Hepatic stellate cell (primary cell): ENCODE results near the gene ATL3.
A peak's percentile ranks its signal among the peaks of the same experiment; 100 is the strongest.
"Not testable (repeated sequence)": the region's sequence is repeated elsewhere in the genome, so short reads cannot be mapped to it uniquely, and the experiment has no call there.

Experiments used
- DNase-seq: peaks from one replicate; pipeline ENCODE4 v3.0.0; 2011; ENCODE audit warnings: low spot score

Gene ATL3

GRCh38 chr11:63681321-63682065 lies 10.3 kb upstream of the ATL3 start, which contains the start of gene RTN3:
RTN3 (plus strand) TSS chr11:63681500; CDS start chr11:63681637, 137 bp downstream.
- peak; percentile 96 for DNase-seq

DNA sequence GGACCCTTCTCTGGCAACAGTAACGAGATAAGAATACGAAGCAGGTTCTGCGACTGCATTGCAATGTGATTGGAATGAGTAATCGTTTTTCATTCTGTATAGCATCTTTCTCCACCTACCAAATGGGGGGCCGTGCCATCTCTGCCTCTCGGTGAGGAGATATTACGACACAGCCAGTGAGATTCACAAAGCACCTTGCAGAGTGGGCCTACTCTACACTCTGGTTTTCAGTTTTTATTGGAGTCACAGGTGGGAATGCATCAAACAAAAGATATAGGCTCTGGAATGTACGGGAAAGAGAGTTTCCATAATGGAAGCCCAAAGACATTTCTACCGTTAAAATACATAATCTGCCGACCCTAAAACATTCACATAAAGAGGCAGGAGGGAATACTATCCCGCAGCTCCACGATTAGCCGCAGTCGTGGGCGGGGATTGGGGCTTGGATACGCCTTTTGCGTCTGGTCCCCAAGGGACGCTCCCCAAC lies 9.7 kb upstream of the ATL3 start:
- no peak for DNase-seq

- DNase-seq = peak; percentile 44
These were observed 2.4 kb upstream of the ATL3 start for GRCh38 chr11:63673579-63673978.

DNA sequence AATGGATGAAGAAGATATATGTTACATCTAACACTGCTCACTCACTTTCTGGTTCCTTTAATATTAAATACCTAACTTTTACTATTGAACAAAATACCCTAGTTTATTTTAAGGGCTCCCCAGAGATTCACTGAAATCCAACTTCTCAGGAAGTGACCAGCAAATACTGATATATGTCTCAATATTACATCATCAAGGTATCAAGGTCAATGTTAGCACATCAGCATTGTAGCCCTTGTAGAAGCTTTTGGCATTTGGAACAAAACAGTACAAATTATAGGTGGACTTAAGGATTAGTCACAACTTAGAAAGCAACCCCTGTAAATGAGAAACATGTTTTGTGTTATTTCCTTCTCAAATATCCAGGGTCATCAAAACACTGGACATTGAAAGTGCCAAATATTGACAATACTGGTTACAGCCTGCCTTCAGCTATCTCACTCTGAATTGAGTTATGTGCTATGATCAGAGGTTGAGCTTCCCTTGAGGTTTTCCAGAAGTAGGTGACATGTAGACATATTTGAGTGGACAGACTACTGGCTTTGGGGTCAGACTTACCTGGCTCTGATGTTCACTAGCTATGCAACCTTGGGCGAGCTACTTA lies 1.9 kb upstream of the ATL3 start:
- DNase-seq = no peak

DNA sequence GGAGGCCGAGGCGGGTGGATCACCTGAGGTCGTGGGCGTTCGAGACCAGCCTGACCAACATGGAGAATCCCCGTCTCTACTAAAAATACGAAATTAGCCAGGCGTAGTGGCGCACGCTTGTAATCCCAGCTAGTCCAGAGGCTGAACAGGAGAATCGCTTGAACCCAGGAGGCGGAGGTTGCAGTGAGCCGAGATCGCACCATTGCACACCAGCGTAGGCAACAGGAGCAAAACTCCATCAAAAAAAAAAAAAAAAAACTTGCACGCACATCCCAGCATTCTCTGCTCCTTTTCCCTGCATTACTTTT lies 934 bp upstream of the ATL3 start:
- DNase-seq = no peak

DNA sequence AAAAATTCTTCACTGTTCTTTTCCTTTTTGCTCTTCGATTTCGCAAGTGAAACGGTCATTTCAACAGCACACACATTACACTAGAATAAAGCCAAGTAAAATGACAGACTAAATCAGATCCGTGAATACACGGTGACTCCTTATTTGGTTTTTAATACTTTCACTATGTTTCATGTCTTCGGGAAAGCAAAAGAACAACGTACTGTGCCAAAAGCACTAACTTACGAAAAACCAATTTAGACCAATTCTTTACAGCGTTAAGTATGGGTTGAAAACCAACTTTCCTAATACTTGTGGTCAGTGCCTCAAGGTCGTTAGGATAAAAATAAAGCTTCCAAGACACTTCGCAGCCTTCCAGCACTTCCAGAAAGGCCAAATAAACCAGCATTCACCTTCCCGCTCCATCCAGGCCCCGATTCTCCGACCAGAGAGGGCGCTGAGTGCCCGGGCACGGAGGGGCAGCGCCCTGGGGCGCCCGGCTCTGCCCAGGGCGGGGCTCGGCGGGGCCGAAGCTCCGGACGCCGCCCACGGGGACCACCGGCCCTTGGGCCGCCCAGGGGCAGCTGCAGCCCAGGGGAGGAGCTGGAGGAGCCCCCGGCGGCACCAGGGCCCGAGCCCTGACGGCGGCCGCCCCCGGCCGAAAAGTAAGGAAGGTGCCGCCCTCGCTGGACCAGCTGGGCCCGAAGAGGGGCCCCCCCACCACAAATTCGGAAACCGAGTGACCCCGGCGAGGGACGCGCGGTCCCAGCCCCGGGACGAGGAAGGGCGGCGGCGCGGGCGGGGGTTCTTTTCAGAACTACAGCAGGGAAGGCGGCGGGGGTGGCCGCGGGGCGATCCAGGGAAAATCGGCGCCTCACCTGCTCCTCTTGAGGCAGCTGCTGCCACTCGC lies 499 bp downstream of the ATL3 start:
- peak; percentile 64 for DNase-seq

DNA sequence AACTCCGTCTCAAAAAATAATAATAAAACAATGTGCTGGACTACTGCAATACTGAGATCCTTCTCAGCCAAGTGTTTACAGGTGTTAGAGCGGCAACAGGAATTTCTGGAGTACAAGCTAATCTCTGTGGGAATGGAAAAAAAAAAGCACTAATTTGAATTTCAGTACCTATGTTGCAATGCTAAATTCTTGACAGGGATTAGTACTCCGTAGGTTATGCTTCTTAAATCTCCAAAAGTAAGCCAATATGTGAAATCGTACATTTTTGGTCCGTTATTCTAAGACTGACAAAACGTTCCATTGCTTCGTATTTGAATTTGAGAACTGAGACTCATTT lies 1.1 kb downstream of the ATL3 start:
- DNase-seq = no peak

DNA sequence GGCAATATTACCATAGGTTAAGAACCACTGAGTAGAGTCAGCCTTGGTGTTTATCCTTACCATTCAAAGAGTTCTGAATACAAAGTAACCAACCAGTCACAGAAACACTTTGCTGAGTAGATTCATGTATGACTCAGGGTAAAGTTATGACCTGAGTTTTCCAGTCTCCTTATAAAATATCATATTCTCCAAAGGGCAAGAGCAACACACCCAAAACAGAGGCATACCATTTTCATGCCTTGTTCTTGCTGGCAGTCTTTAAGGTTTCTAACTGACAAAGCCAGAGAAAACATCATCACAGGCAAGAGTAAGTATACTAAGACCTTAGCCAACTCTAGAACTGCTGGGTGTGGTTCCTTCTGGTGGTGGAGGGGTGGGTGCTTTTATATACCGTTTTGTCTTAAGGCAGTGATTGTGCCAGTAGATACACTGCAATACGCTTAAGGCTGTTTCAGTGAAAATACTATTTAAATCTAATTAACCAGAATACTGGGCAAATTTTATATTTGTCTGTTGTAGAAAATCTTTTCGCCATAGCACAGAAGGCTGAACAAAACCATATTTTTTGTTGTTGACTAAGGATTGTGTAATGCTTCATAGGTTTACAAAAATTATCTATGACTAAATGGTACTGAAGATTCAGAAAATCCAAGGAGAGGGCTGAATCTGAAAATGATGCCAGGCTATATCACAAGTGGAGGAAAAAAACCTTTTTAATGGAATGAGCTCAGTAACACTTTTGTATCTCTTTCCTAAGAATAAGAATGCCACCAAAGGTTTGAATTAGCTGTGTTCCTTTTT lies 3.0 kb downstream of the ATL3 start:
- DNase-seq = peak; percentile 88

GRCh38 chr11:63666874-63667273 lies 4.3 kb downstream of the ATL3 start:
- peak; percentile 28 for DNase-seq

DNA sequence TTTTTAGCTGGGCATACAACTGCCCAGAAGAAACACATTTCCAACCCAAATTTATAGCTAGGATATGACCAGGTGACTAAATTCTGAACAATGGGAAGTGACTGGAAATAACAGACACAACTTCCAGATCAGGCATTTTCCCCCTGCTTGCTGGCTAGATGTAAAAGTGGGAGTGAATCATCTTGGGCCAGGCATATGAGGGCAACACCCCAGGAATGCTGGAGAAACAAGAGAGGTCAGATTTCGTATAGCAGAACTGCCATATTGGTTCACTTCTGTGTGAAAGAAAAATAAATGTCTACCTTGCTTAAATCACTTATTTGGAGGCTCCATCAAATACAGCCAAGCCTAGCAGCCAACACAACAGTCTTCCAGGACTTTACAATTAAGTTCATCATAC lies 7.4 kb downstream of the ATL3 start:
- peak; percentile 58 for DNase-seq

- no peak for DNase-seq
These were observed 10.2 kb downstream of the ATL3 start for GRCh38 chr11:63660972-63661371.

- DNase-seq = no peak
These were observed 18.5 kb downstream of the ATL3 start for GRCh38 chr11:63652671-63653070.

DNA sequence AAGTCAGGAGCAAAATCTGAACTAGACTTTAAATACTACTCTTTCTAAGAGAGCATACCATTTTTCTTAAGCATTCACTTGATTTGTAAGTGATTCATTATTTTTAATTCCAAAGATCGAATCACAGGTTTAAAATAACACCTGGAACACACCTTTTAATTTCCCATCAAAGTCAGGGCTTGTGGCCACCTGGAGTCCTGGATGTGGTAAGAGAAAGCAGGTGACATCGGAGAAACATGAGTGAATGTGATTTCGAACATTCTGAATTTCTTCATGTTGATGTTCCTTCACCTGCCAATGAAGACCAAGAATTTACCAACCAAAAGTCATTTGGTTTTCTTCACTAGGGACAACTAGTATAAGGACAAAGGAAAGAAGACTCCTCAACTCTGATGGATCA lies 28.0 kb downstream of the ATL3 start:
- no peak for DNase-seq

DNA sequence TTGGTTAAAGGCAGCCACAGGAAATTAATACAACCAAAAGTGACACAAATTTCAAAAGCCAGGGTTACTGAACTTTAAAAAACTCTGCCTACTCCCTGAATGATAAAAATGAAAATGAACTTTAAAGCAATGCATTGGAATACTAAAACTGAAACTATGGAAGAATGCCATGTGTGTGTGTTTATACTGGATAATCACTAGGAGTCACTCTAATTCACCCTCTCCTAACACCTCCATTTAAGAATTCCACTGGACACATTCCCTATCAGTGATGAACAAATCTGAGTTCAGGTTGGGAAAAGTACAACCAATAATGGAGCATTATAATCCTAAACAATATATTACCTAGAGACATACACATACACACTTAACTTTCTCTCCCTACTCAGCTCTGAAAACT lies 29.4 kb downstream of the ATL3 start:
- DNase-seq = no peak

DNA sequence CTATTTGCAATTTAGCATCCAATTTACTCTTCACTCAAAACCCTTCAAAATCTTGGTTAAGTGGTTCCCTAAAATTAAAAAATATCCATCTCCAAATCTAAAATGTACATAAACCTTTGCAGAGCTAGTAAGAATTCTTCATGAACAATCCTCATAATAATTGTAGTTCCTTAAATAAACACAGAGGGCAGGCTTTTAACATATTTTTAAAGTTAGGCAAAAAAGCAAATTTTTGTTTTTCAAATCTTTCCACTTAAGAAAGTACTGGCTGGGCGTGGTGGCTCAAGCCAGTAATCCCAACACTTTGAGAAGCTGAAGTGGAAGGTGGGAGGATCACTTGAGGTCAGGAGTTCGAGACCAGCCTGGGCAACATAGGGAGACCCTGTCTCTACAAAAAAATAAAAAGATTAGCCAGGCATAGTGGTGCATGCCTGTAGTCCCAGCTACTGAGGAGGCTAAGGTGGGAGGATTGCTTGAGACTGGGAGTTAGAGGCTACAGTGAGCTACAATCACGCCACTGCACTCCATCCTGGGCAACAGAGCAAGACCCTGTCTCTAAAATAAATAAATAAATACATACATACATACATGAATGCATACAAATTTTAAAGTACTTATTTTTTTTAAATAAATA lies 31.9 kb downstream of the ATL3 start:
- no peak for DNase-seq

DNA sequence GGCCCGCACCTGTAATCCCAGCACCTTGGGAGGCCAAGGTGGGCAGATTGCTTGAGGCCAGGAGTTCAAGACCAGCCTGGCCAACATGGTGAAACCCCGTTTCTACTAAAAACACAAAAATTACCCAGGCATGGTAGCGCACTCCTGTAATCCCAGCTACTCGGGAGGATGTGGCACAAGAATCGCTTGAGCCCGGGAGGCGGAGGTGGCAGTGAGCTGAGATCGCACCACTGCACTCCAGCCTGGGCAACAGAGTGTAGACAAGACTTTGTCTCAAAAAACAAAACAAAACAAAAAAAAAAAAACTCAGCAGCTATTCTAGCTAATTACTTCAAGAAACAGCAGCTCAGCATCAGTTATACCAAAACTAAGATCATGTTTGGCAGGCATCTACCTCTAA lies 32.7 kb downstream of the ATL3 start:
- not testable (repeated sequence) for DNase-seq

DNA sequence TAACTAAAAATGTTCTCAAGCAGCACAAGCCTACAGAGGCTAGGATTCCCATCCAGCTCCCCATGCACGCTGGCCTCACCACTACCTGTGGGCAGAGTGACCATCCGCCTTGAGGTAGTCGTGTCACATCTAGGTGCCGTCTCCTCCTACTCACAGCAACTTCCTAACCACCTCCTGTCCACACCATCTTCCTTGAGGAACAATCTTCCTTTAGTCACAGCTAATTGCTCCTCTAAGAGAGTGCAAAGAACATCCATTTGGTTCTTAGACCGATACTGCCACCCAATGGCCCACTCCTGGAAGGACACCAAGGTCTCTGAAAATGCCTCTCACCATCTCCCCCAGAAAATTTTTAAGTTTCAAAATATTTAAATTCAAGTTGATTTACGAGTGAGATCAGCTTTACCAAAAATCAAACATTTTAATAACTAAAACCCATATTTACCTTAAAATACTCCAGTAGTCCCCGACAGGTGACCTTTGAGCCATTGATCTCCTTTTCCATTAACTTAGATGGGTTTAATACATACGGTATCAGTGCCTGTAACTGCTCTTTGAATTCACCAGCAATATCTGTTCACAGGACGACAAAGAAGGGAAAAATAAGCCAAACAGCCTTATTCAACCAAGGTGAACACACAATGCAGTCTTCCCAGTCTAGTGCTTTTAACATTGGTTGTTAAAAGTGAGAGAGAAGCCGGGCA lies 35.3 kb downstream of the ATL3 start:
- DNase-seq = peak; percentile 75

- no peak for DNase-seq
These were observed 41.8 kb downstream of the ATL3 start for GRCh38 chr11:63629426-63629825.

DNA sequence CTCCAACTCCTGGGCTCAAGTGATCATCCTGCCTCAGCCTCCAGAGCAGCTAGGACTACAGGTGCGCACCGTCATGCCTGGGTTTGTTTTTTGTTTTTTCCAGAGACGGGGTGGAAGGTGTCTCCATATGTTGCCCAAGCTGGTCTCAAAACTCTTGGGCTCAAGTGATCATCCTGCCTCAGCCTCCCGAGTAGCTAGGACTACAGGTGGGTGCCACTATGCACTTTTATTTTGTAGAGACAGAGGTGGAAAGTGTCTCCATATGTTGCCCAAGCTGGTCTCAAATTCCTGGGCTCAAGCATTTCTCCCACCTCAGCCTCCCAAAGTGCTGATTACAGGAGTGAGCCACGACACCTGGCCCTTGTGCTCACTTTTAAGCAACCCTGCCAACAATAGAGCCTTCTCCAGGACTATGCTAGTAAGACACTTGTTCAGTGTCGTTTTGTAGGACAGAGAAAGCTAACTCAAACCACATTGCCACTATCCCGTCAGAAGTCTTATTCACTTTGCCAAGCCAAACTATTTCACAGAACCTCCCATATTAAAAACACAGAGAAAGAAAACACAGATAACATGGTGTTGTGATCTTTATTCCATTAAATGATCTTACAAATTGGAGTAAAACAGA lies 47.5 kb downstream of the ATL3 start:
- DNase-seq = no peak

- DNase-seq = no peak
These were observed 48.9 kb downstream of the ATL3 start for GRCh38 chr11:63622323-63622722.

DNA sequence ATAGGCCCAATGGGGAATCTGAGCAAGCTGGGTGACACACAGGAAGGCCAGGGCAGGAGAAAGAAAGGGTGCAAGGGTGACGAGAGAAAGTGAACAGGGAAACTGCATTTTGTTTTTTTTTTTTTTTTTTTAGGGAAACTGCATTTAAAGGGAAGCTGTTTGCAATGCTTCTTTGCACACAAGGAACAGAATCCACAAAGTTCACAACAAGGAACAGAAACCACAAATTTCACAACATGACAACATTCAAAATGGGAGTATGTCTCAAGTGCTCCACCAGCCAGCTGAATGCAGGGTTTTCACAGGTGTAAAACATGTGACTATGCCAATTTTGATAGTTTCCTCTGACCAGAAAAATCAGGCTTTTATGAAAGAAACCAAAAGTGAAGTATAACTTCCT lies 50.1 kb downstream of the ATL3 start:
- no peak for DNase-seq
